ENCODE measurements around the gene PLAU. TPM values are rescaled to one million over a fixed set of nuclear protein-coding genes. Genes with fewer than 3 reads are reported as not detected.

The PLAU gene
- total and polyA plus RNA-seq, 9 of the 15 experiments (the other 6 are each of a cell fraction or from before 2014, with no cell fraction given) = 2.1 to 16.9 (median 3.3) TPM

DNA sequence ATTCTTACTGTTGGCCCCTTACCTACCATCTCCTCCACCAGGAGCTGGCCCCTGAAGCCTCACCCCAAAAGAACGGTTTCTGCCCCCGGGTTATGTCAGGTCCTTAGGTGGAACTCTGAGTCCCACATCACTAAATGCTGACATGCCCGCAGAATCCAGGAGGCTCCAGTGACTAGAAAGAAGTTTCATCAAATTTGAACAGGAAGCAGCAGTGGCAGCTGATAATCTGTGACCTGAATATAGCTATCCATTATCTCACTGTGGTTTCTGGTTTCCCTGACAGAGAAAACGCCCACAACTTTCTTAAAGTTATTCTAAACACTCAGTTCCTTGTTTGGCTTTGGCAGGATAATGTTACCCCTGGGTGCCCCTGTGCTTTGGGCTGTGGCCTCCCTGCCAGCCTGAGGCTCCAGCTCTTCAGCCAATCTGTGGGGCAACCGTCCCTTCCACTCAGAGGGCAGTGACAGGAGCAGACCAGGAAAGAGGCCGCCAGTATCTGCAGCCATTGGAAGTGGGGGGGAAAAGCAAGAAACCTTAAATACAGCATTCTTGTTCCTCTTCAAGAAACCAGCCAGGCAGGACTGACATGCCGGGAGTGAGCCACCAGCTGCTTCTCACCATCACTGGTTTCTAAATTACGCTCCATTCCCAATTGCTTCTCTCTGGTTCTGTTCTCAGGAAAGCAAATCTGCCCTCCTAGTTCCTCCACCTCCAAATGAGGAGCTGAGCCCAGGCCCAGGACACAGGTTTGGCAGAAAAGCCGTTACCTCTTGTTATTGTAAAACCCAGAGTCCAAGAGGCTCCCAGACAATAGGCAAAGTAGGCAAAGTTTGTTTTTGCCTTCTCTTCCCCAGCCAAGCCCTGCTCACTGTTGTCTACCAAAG is 45.8 kb downstream of the PLAU start (continued):
- TF ChIP-seq BMI1 (IDR thresholded peaks at IDR 0.05; ENCODE audit: low read length) = no peak
- TF ChIP-seq GABPB2 (CRISPR knock-in tag; conservative IDR thresholded peaks at IDR 0.05) = no peak
- TF ChIP-seq, protein P1, sequence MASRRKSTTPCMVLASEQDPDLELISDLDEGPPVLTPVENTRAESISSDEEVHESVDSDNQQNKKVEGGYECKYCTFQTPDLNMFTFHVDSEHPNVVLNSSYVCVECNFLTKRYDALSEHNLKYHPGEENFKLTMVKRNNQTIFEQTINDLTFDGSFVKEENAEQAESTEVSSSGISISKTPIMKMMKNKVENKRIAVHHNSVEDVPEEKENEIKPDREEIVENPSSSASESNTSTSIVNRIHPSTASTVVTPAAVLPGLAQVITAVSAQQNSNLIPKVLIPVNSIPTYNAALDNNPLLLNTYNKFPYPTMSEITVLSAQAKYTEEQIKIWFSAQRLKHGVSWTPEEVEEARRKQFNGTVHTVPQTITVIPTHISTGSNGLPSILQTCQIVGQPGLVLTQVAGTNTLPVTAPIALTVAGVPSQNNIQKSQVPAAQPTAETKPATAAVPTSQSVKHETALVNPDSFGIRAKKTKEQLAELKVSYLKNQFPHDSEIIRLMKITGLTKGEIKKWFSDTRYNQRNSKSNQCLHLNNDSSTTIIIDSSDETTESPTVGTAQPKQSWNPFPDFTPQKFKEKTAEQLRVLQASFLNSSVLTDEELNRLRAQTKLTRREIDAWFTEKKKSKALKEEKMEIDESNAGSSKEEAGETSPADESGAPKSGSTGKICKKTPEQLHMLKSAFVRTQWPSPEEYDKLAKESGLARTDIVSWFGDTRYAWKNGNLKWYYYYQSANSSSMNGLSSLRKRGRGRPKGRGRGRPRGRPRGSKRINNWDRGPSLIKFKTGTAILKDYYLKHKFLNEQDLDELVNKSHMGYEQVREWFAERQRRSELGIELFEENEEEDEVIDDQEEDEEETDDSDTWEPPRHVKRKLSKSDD (conservative IDR thresholded peaks at IDR 0.05; ENCODE audit: low read length) = no peak
- peak; percentile 84 for TF ChIP-seq HDAC3 (IDR thresholded peaks at IDR 0.05; ENCODE audit: borderline replicate concordance, partially characterized antibody)
- no peak for TF ChIP-seq ZNF311 (CRISPR knock-in tag; IDR thresholded peaks at IDR 0.05)
- no peak for TF ChIP-seq HNRNPH1 (optimal IDR thresholded peaks at IDR 0.05; ENCODE audit: low read depth, low read length)
- no peak for TF ChIP-seq LARP7 (IDR thresholded peaks at IDR 0.05)
- TF ChIP-seq HSF4 (CRISPR knock-in tag; IDR thresholded peaks at IDR 0.05; ENCODE audit: borderline replicate concordance) = 0 out of 2 replicates have a peak, but pooled peaks have one; percentile 43
- TF ChIP-seq PHF8 (IDR thresholded peaks at IDR 0.05; ENCODE audit: borderline replicate concordance, low read length) = peak; percentile 29; the same call in 1 of the 2 replicates
- peak; percentile 83 for TF ChIP-seq NEUROD1 (IDR thresholded peaks at IDR 0.05; ENCODE audit: borderline replicate concordance, low read depth, low read length, partially characterized antibody)
- TF ChIP-seq ARID1B (IDR thresholded peaks at IDR 0.05) = peak; percentile 95
- TF ChIP-seq PTRF (tag; IDR thresholded peaks at IDR 0.05) = no peak
- TF ChIP-seq, protein P2, sequence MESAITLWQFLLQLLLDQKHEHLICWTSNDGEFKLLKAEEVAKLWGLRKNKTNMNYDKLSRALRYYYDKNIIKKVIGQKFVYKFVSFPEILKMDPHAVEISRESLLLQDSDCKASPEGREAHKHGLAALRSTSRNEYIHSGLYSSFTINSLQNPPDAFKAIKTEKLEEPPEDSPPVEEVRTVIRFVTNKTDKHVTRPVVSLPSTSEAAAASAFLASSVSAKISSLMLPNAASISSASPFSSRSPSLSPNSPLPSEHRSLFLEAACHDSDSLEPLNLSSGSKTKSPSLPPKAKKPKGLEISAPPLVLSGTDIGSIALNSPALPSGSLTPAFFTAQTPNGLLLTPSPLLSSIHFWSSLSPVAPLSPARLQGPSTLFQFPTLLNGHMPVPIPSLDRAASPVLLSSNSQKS (CRISPR knock-in tag; IDR thresholded peaks at IDR 0.05) = no peak
- peak; percentile 95 for TF ChIP-seq SMARCA4 (IDR thresholded peaks at IDR 0.05)
- TF ChIP-seq ZNF174 (CRISPR knock-in tag; IDR thresholded peaks at IDR 0.05) = no peak
- no peak for TF ChIP-seq PHF21A (IDR thresholded peaks at IDR 0.05; ENCODE audit: borderline replicate concordance, low read depth)
- TF ChIP-seq LEF1 (IDR thresholded peaks at IDR 0.05) = peak; percentile 96
- TF ChIP-seq, protein P3, sequence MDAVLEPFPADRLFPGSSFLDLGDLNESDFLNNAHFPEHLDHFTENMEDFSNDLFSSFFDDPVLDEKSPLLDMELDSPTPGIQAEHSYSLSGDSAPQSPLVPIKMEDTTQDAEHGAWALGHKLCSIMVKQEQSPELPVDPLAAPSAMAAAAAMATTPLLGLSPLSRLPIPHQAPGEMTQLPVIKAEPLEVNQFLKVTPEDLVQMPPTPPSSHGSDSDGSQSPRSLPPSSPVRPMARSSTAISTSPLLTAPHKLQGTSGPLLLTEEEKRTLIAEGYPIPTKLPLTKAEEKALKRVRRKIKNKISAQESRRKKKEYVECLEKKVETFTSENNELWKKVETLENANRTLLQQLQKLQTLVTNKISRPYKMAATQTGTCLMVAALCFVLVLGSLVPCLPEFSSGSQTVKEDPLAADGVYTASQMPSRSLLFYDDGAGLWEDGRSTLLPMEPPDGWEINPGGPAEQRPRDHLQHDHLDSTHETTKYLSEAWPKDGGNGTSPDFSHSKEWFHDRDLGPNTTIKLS (IDR thresholded peaks at IDR 0.05; ENCODE audit: borderline replicate concordance, low read depth) = no peak
- TF ChIP-seq ATF7 (IDR thresholded peaks at IDR 0.05) = peak; percentile 84
- TF ChIP-seq ZNF184 (CRISPR knock-in tag; IDR thresholded peaks at IDR 0.05) = no peak
- no peak for TF ChIP-seq ZNF217 (CRISPR knock-in tag; IDR thresholded peaks at IDR 0.05)
- no peak for TF ChIP-seq ZNF780A (CRISPR knock-in tag; IDR thresholded peaks at IDR 0.05)
- no peak for TF ChIP-seq ZNF589 (CRISPR knock-in tag; IDR thresholded peaks at IDR 0.05; ENCODE audit: low read depth)
- TF ChIP-seq NCOA4 (IDR thresholded peaks at IDR 0.05; ENCODE audit: partially characterized antibody) = no peak

All from K562 (cell line).